ENCODE measurements around the gene USP38.
A peak's percentile ranks its signal among the peaks of the same experiment; 100 is the strongest.

The USP38 gene

GRCh38 chr4:143225167-143225566 lies 40.5 kb downstream of the USP38 start:
- Histone ChIP-seq H3K27ac (ENCODE audit: low read depth, low read length) (no peak overlapping the region), H3K9ac (ENCODE audit: low read length) (no peak overlapping the region), H3K9me3 (ENCODE audit: insufficient read depth, low read depth, low read length) (no peaks in the 10 kb centered on the region), H2AFZ (ENCODE audit: insufficient read depth, low read length, poor library complexity) (no peak overlapping the region), H3K27me3 (ENCODE audit: insufficient read depth, low read length) (no peaks in the 10 kb centered on the region), H4K91ac (ENCODE audit: low read depth, low read length) (no peak overlapping the region), H3K4me3 (ENCODE audit: low read depth, low read length) (no peak overlapping the region), H3K4me1 (ENCODE audit: control insufficient read depth in 1 of 2, insufficient read depth in 2 of 2, low read length in 2 of 2) (no peaks in the 10 kb centered on the region), H3K79me2 (ENCODE audit: control insufficient read depth, insufficient read depth, low read length, poor library complexity) (no peaks in the 10 kb centered on the region), H2AK5ac (ENCODE audit: low read length) (no peak overlapping the region), H3K79me1 (ENCODE audit: low read length) (no peaks in the 10 kb centered on the region), H3K4me2 (ENCODE audit: low read length) (no peak overlapping the region), H4K8ac (ENCODE audit: low read depth, low read length) (no peak overlapping the region), H3K23ac (ENCODE audit: low read length) (no peak overlapping the region), H2BK5ac (ENCODE audit: low read depth, low read length, poor library complexity) (no peak overlapping the region), H3K14ac (ENCODE audit: low read length) (no peak overlapping the region), H3K18ac (ENCODE audit: low read length) (no peak overlapping the region), H4K12ac (ENCODE audit: low read depth, low read length) (no peak overlapping the region), H3K4ac (ENCODE audit: low read depth, low read length) (no peak overlapping the region), H2BK120ac (ENCODE audit: insufficient read depth, low read length, poor library complexity) (no peak overlapping the region), H3K36me3 (ENCODE audit: control insufficient read depth in 1 of 2, insufficient read depth in 2 of 2, low read length in 2 of 2) (peaks cover 0 to 1% of the 10 kb centered on the region in 2 experiments), H2BK12ac (ENCODE audit: low read length) (no peak overlapping the region)
- DNase-seq = peak; percentile 71 to 89
- WGBS (ENCODE audit: extremely low coverage, insufficient coverage, insufficient read length) = no CpG with 5 or more reads among the region's 6 CpGs

GRCh38 chr4:143230683-143231082 lies 46.0 kb downstream of the USP38 start:
- no peak overlapping the region for H4K91ac ChIP-seq (ENCODE audit: low read depth, low read length)
- no peak for DNase-seq
- no peaks in the 10 kb centered on the region for H3K36me3 ChIP-seq (ENCODE audit: control insufficient read depth in 1 of 2, insufficient read depth in 2 of 2, low read length in 2 of 2)
- no peaks in the 10 kb centered on the region for H3K27me3 ChIP-seq (ENCODE audit: insufficient read depth, low read length)
- no peak overlapping the region for H3K4me3 ChIP-seq (ENCODE audit: low read depth, low read length)
- no peaks in the 10 kb centered on the region for H3K9me3 ChIP-seq (ENCODE audit: insufficient read depth, low read depth, low read length)
- no peak overlapping the region for H2BK12ac ChIP-seq (ENCODE audit: low read length)
- H3K14ac ChIP-seq (ENCODE audit: low read length) = no peak overlapping the region
- H3K4ac ChIP-seq (ENCODE audit: low read depth, low read length) = no peak overlapping the region
- no CpG with 5 or more reads among the region's 3 CpGs for WGBS (ENCODE audit: extremely low coverage, insufficient coverage, insufficient read length)
- H3K18ac ChIP-seq (ENCODE audit: low read length) = no peak overlapping the region
- no peaks in the 10 kb centered on the region for H3K79me1 ChIP-seq (ENCODE audit: low read length)
- H3K4me1 ChIP-seq (ENCODE audit: control insufficient read depth in 1 of 2, insufficient read depth in 2 of 2, low read length in 2 of 2) = peaks cover 0 to 2% of the 10 kb centered on the region in 2 experiments
- H3K4me2 ChIP-seq (ENCODE audit: low read length) = no peak overlapping the region
- no peak overlapping the region for H2BK5ac ChIP-seq (ENCODE audit: low read depth, low read length, poor library complexity)
- no peak overlapping the region for H3K9ac ChIP-seq (ENCODE audit: low read length)
- no peak overlapping the region for H2BK120ac ChIP-seq (ENCODE audit: insufficient read depth, low read length, poor library complexity)
- H3K27ac ChIP-seq (ENCODE audit: low read depth, low read length) = no peak overlapping the region
- H3K79me2 ChIP-seq (ENCODE audit: control insufficient read depth, insufficient read depth, low read length, poor library complexity) = no peaks in the 10 kb centered on the region
- no peak overlapping the region for H4K12ac ChIP-seq (ENCODE audit: low read depth, low read length)
- no peak overlapping the region for H2AFZ ChIP-seq (ENCODE audit: insufficient read depth, low read length, poor library complexity)
- H3K23ac ChIP-seq (ENCODE audit: low read length) = no peak overlapping the region
- H4K8ac ChIP-seq (ENCODE audit: low read depth, low read length) = no peak overlapping the region
- H2AK5ac ChIP-seq (ENCODE audit: low read length) = no peak overlapping the region

- H3K4me3 ChIP-seq (ENCODE audit: low read depth, low read length) = no peak overlapping the region
- no peak overlapping the region for H2AFZ ChIP-seq (ENCODE audit: insufficient read depth, low read length, poor library complexity)
- no peak overlapping the region for H2BK5ac ChIP-seq (ENCODE audit: low read depth, low read length, poor library complexity)
- peaks cover 0 to 2% of the 10 kb centered on the region in 2 experiments for H3K4me1 ChIP-seq (ENCODE audit: control insufficient read depth in 1 of 2, insufficient read depth in 2 of 2, low read length in 2 of 2)
- WGBS (ENCODE audit: extremely low coverage, insufficient coverage, insufficient read length) = no CpG with 5 or more reads among the region's 2 CpGs
- H3K9me3 ChIP-seq (ENCODE audit: insufficient read depth, low read depth, low read length) = no peaks in the 10 kb centered on the region
- H3K79me2 ChIP-seq (ENCODE audit: control insufficient read depth, insufficient read depth, low read length, poor library complexity) = no peaks in the 10 kb centered on the region
- no peak overlapping the region for H2AK5ac ChIP-seq (ENCODE audit: low read length)
- H3K9ac ChIP-seq (ENCODE audit: low read length) = no peak overlapping the region
- H3K23ac ChIP-seq (ENCODE audit: low read length) = no peak overlapping the region
- H3K18ac ChIP-seq (ENCODE audit: low read length) = no peak overlapping the region
- H3K14ac ChIP-seq (ENCODE audit: low read length) = no peak overlapping the region
- no peaks in the 10 kb centered on the region for H3K36me3 ChIP-seq (ENCODE audit: control insufficient read depth in 1 of 2, insufficient read depth in 2 of 2, low read length in 2 of 2)
- DNase-seq = no peak
- no peak overlapping the region for H2BK120ac ChIP-seq (ENCODE audit: insufficient read depth, low read length, poor library complexity)
- H3K4me2 ChIP-seq (ENCODE audit: low read length) = no peak overlapping the region
- H4K12ac ChIP-seq (ENCODE audit: low read depth, low read length) = no peak overlapping the region
- H3K27ac ChIP-seq (ENCODE audit: low read depth, low read length) = no peak overlapping the region
- H3K4ac ChIP-seq (ENCODE audit: low read depth, low read length) = no peak overlapping the region
- no peaks in the 10 kb centered on the region for H3K27me3 ChIP-seq (ENCODE audit: insufficient read depth, low read length)
- H4K91ac ChIP-seq (ENCODE audit: low read depth, low read length) = no peak overlapping the region
- H4K8ac ChIP-seq (ENCODE audit: low read depth, low read length) = no peak overlapping the region
- H3K79me1 ChIP-seq (ENCODE audit: low read length) = no peaks in the 10 kb centered on the region
- H2BK12ac ChIP-seq (ENCODE audit: low read length) = no peak overlapping the region
These were observed 47.6 kb downstream of the USP38 start for GRCh38 chr4:143232277-143232676.

GRCh38 chr4:143234153-143234552 lies 49.4 kb downstream of the USP38 start:
- H2BK12ac ChIP-seq (ENCODE audit: low read length) = no peak overlapping the region
- H3K9ac ChIP-seq (ENCODE audit: low read length) = no peak overlapping the region
- H3K23ac ChIP-seq (ENCODE audit: low read length) = no peak overlapping the region
- no peak overlapping the region for H4K8ac ChIP-seq (ENCODE audit: low read depth, low read length)
- no peaks in the 10 kb centered on the region for H3K79me2 ChIP-seq (ENCODE audit: control insufficient read depth, insufficient read depth, low read length, poor library complexity)
- H3K14ac ChIP-seq (ENCODE audit: low read length) = no peak overlapping the region
- H3K27me3 ChIP-seq (ENCODE audit: insufficient read depth, low read length) = no peaks in the 10 kb centered on the region
- no peak overlapping the region for H2AK5ac ChIP-seq (ENCODE audit: low read length)
- no peaks in the 10 kb centered on the region for H3K36me3 ChIP-seq (ENCODE audit: control insufficient read depth in 1 of 2, insufficient read depth in 2 of 2, low read length in 2 of 2)
- no peak overlapping the region for H4K91ac ChIP-seq (ENCODE audit: low read depth, low read length)
- H3K4me2 ChIP-seq (ENCODE audit: low read length) = no peak overlapping the region
- DNase-seq = no peak
- peaks cover 0 to 2% of the 10 kb centered on the region in 2 experiments for H3K4me1 ChIP-seq (ENCODE audit: control insufficient read depth in 1 of 2, insufficient read depth in 2 of 2, low read length in 2 of 2)
- no peak overlapping the region for H3K18ac ChIP-seq (ENCODE audit: low read length)
- no peaks in the 10 kb centered on the region for H3K9me3 ChIP-seq (ENCODE audit: insufficient read depth, low read depth, low read length)
- H3K4me3 ChIP-seq (ENCODE audit: low read depth, low read length) = no peak overlapping the region
- no CpG with 5 or more reads among the region's 1 CpG for WGBS (ENCODE audit: extremely low coverage, insufficient coverage, insufficient read length)
- no peak overlapping the region for H4K12ac ChIP-seq (ENCODE audit: low read depth, low read length)
- no peak overlapping the region for H2AFZ ChIP-seq (ENCODE audit: insufficient read depth, low read length, poor library complexity)
- no peak overlapping the region for H2BK5ac ChIP-seq (ENCODE audit: low read depth, low read length, poor library complexity)
- no peak overlapping the region for H3K27ac ChIP-seq (ENCODE audit: low read depth, low read length)
- no peaks in the 10 kb centered on the region for H3K79me1 ChIP-seq (ENCODE audit: low read length)
- no peak overlapping the region for H3K4ac ChIP-seq (ENCODE audit: low read depth, low read length)
- no peak overlapping the region for H2BK120ac ChIP-seq (ENCODE audit: insufficient read depth, low read length, poor library complexity)
